Progenitor cell of endocrine pancreas (in vitro differentiated cells): ENCODE measurements around the gene RFFL. TPM values are rescaled to one million over a fixed set of nuclear protein-coding genes. Genes with fewer than 3 reads are reported as not detected.

Source experiments
- DNase-seq: peaks from one replicate; pipeline ENCODE4 v3.0.0; 2021; ENCODE audit warnings: low spot score; ENCODE audit not compliant: unreplicated experiment
- H3K27ac Mint-ChIP-seq: 2 replicates; pipeline ENCODE4 v1.8.0; 2021; ENCODE audit warnings: mild to moderate bottlenecking, moderate library complexity, mixed read lengths
- H3K27me3 Mint-ChIP-seq: 2 replicates; pipeline ENCODE4 v1.8.0; 2021; ENCODE audit warnings: mixed read lengths
- H3K36me3 Mint-ChIP-seq: 2 replicates; pipeline ENCODE4 v1.8.0; 2022; ENCODE audit warnings: mixed read lengths; ENCODE audit not compliant: insufficient read depth
- H3K4me1 Mint-ChIP-seq: 2 replicates; pipeline ENCODE4 v1.8.0; 2021; ENCODE audit warnings: low read depth, mixed read lengths
- H3K4me3 Mint-ChIP-seq: 2 replicates; pipeline ENCODE4 v1.8.0; 2021; ENCODE audit warnings: low read depth, mild to moderate bottlenecking, moderate library complexity, mixed read lengths
- H3K9me3 Mint-ChIP-seq: 2 replicates; pipeline ENCODE4 v1.8.0; 2021; ENCODE audit warnings: low read depth, mixed read lengths
- CTCF ChIP-seq: fragments of 200-600 bp; sonication (generic); IDR thresholded peaks from one replicate; pipeline ENCODE4 v1.5.0; 2021; ENCODE audit warnings: antibody characterized with exemption, mild to moderate bottlenecking; ENCODE audit not compliant: unreplicated experiment
- total RNA-seq: library from RNA; stranded (reverse); gene quantifications from 2 replicates; pipeline ENCODE4 v1.2.1, GENCODE V29; 2021

Gene RFFL
- total RNA-seq, 1 donor from 2014 or later = 34.0 TPM

GRCh38 chr17:35064516-35065215, 1.2 kb upstream of the RFFL start:
- Mint-ChIP-seq H3K27me3 (no peaks in the 10 kb centered on the region), H3K4me1 (peaks cover 43% of the 10 kb centered on the region), H3K4me3 (no peak overlapping the region), H3K36me3 (peaks cover 6% of the 10 kb centered on the region), H3K27ac (peak overlapping the region; percentile 90), H3K9me3 (no peaks in the 10 kb centered on the region)
- no peak for TF ChIP-seq CTCF
- no peak for DNase-seq

GRCh38 chr17:35062308-35062707, 1.2 kb downstream of the RFFL start:
- no peak for DNase-seq
- no peaks in the 10 kb centered on the region for H3K9me3 Mint-ChIP-seq
- peaks cover 28% of the 10 kb centered on the region for H3K4me1 Mint-ChIP-seq
- H3K4me3 Mint-ChIP-seq = no peak overlapping the region
- peak overlapping the region; percentile 73 for H3K27ac Mint-ChIP-seq
- no peaks in the 10 kb centered on the region for H3K27me3 Mint-ChIP-seq
- no peak for TF ChIP-seq CTCF
- H3K36me3 Mint-ChIP-seq = peaks cover 10% of the 10 kb centered on the region

- no peaks in the 10 kb centered on the region for H3K9me3 Mint-ChIP-seq
- TF ChIP-seq CTCF = no peak
- H3K27ac Mint-ChIP-seq = no peak overlapping the region
- peaks cover 13% of the 10 kb centered on the region for H3K4me1 Mint-ChIP-seq
- no peak for DNase-seq
- H3K27me3 Mint-ChIP-seq = no peaks in the 10 kb centered on the region
- H3K4me3 Mint-ChIP-seq = no peak overlapping the region
- peaks cover 10% of the 10 kb centered on the region for H3K36me3 Mint-ChIP-seq
These were observed 6.1 kb downstream of the RFFL start for GRCh38 chr17:35057332-35057915.

- Mint-ChIP-seq H3K4me3 (no peak overlapping the region), H3K4me1 (peaks cover 26% of the 10 kb centered on the region), H3K27ac (no peak overlapping the region), H3K9me3 (no peaks in the 10 kb centered on the region), H3K27me3 (no peaks in the 10 kb centered on the region), H3K36me3 (peaks cover 10% of the 10 kb centered on the region)
- DNase-seq = no peak
- TF ChIP-seq CTCF = no peak
These were observed 7.5 kb downstream of the RFFL start for GRCh38 chr17:35056013-35056412.

GRCh38 chr17:35053204-35053603, 10.3 kb downstream of the RFFL start:
- H3K27me3 Mint-ChIP-seq = no peaks in the 10 kb centered on the region
- peaks cover 3% of the 10 kb centered on the region for H3K36me3 Mint-ChIP-seq
- peaks cover 38% of the 10 kb centered on the region for H3K4me1 Mint-ChIP-seq
- DNase-seq = no peak
- no peak overlapping the region for H3K4me3 Mint-ChIP-seq
- no peaks in the 10 kb centered on the region for H3K9me3 Mint-ChIP-seq
- no peak overlapping the region for H3K27ac Mint-ChIP-seq
- no peak for TF ChIP-seq CTCF
